SK-N-SH (cell line): Measurements from ENCODE around the gene RAF1. TPM values are rescaled to one million over a fixed set of nuclear protein-coding genes. Genes with fewer than 3 reads are reported as not detected.

Experiments used
- CTCF ChIA-PET: fragments of 300-600, 350-600 bp; formaldehyde crosslinking; extraction: SDS; loops from one replicate; lab custom pipeline; 2021; lab: Yijun Ruan, JAX
- POLR2A ChIA-PET: fragments of 350-600 bp; sonication (Branson Sonifier 250); formaldehyde crosslinking; extraction: SDS; loops from one replicate; lab custom pipeline; 2020; ENCODE audit warnings: antibody characterized with exemption, inconsistent platforms; lab: Yijun Ruan, JAX
- DNase-seq: peaks from one replicate; pipeline ENCODE4 v3.0.0; 2012
- H2AFZ ChIP-seq: fragments of 200-600 bp; sonication (generic); 2 replicates; pipeline ENCODE4 v1.8.1; 2016; ENCODE audit warnings: antibody characterized with exemption, mild to moderate bottlenecking, low read depth
- H3F3A ChIP-seq: fragments of 200-600 bp; sonication (generic); replicated peaks from 2 replicates; pipeline ENCODE3; 2016; ENCODE audit warnings: antibody characterized with exemption, mild to moderate bottlenecking; ENCODE audit not compliant: insufficient read depth
- H3K27ac ChIP-seq, 2 experiments: fragments of 200-500 bp in 1 of 2; fragments of 200-600 bp in 1 of 2; sonication (Bioruptor generic) in 1 of 2; sonication (generic), shearing (Covaris generic) in 1 of 2; 2 replicates each; pipeline versions ENCODE4 v1.5.1 to v1.6.1; 2014 to 2016; ENCODE audit warnings: low read depth in 2 of 2, inconsistent platforms in 1 of 2, low read length in 1 of 2, mild to moderate bottlenecking in 1 of 2, mixed read lengths in 1 of 2
- H3K27me3 ChIP-seq: fragments of 200-600 bp; sonication (generic), shearing (Covaris generic); 2 replicates; pipeline ENCODE4 v1.6.1; 2016; ENCODE audit warnings: mixed run types; ENCODE audit not compliant: insufficient read depth
- H3K36me3 ChIP-seq, 2 experiments: fragments of 200-500 bp in 1 of 2; fragments of 200-600 bp in 1 of 2; sonication (Bioruptor generic) in 1 of 2; sonication (generic) in 1 of 2; replicated peaks in 1 of 2; 2 replicates each; pipeline versions ENCODE3 to v1.5.1; 2014 to 2016; ENCODE audit warnings: low read length in 1 of 2, mild to moderate bottlenecking in 1 of 2; ENCODE audit not compliant: insufficient read depth in 2 of 2, control insufficient read depth in 1 of 2
- H3K4me1 ChIP-seq, 2 experiments: fragments of 200-500 bp in 1 of 2; fragments of 200-600 bp in 1 of 2; sonication (Bioruptor generic) in 1 of 2; sonication (generic), shearing (Covaris generic) in 1 of 2; 2 replicates each; pipeline versions ENCODE4 v1.5.1 to v1.6.1; 2014 to 2016; ENCODE audit warnings: low read depth in 1 of 2, low read length in 1 of 2, mixed run types in 1 of 2; ENCODE audit not compliant: insufficient read depth in 2 of 2, control insufficient read depth in 1 of 2
- H3K4me2 ChIP-seq: fragments of 200-600 bp; sonication (generic), shearing (Covaris generic); 2 replicates; pipeline ENCODE4 v1.6.1; 2017; ENCODE audit warnings: mixed run types
- H3K4me3 ChIP-seq, 2 experiments: fragments of 200-500 bp in 1 of 2; fragments of 200-600 bp in 1 of 2; sonication (Bioruptor generic) in 1 of 2; sonication (generic), shearing (Covaris generic) in 1 of 2; 2 replicates each; pipeline versions ENCODE4 v1.5.1 to v1.8.1; 2014 to 2016; ENCODE audit warnings: low read depth in 2 of 2, inconsistent platforms in 1 of 2, low read length in 1 of 2, mild to moderate bottlenecking in 1 of 2, mixed read lengths in 1 of 2, moderate library complexity in 1 of 2
- H3K79me2 ChIP-seq: fragments of 200-600 bp; sonication (generic); 2 replicates; pipeline ENCODE4 v1.8.1; 2017; ENCODE audit warnings: mild to moderate bottlenecking; ENCODE audit not compliant: insufficient read depth
- H3K9ac ChIP-seq: fragments of 200-600 bp; sonication (generic); 2 replicates; pipeline ENCODE4 v1.6.1; 2017; ENCODE audit warnings: mixed run types
- H3K9me2 ChIP-seq: fragments of 200-600 bp; sonication (generic); 2 replicates; pipeline ENCODE4 v1.6.1; 2017; ENCODE audit warnings: mixed run types
- H3K9me3 ChIP-seq: fragments of 200-600 bp; sonication (generic); 2 replicates; pipeline ENCODE4 v1.6.1; 2017; ENCODE audit warnings: mixed run types, mild to moderate bottlenecking, moderate library complexity
- H4K20me1 ChIP-seq: fragments of 200-600 bp; sonication (generic); 2 replicates; pipeline ENCODE4 v1.6.1; 2017; ENCODE audit warnings: mild to moderate bottlenecking, mixed run types; ENCODE audit not compliant: insufficient read depth
- GABPA ChIP-seq: IDR thresholded peaks from 2 replicates; pipeline ENCODE4 v1.4.0; 2012; ENCODE audit warnings: low read depth, mild to moderate bottlenecking
- IRF3 ChIP-seq: fragments of 150-350 bp; IDR thresholded peaks from 2 replicates; pipeline ENCODE4 v1.6.1; 2016; ENCODE audit warnings: mild to moderate bottlenecking, low read depth, low read length
- NFIC ChIP-seq: IDR thresholded peaks from 2 replicates; pipeline ENCODE4 v1.4.0; 2012; ENCODE audit warnings: borderline replicate concordance
- POLR2AphosphoS5 ChIP-seq: IDR thresholded peaks from 2 replicates; pipeline ENCODE4 v1.6.1; 2012; ENCODE audit warnings: low read depth, low read length
- RXRA ChIP-seq: IDR thresholded peaks from 2 replicates; pipeline ENCODE4 v1.4.0; 2012; ENCODE audit warnings: low read depth, mild to moderate bottlenecking, borderline replicate concordance
- SIN3A ChIP-seq: IDR thresholded peaks from 2 replicates; pipeline ENCODE4 v1.6.1; 2012; ENCODE audit warnings: low read depth, mild to moderate bottlenecking, low read length, moderate library complexity, borderline replicate concordance
- TAF1 ChIP-seq: IDR thresholded peaks from 2 replicates; pipeline ENCODE4 v1.6.1; 2012; ENCODE audit warnings: low read depth, mild to moderate bottlenecking, low read length, moderate library complexity, borderline replicate concordance
- WGBS: methylation state at CpG from one replicate; pipeline ENCODE4 v1.1.6; 2017; ENCODE audit warnings: low lambda C conversion rate; 5-methylcytosine and 5-hydroxymethylcytosine counted together
- polyA plus RNA-seq, 3 experiments: library from polyadenylated mRNA; depleted of rRNA; stranded (reverse); fragments of >200 nt; gene quantifications; 2 replicates each; pipeline ENCODE4 v1.2.3, GENCODE V29; 2012
- TF ChIP-seq, protein P1 (sequence below): fragments of 200-600 bp; sonication (generic); IDR thresholded peaks from 2 replicates; pipeline ENCODE4 v1.6.1; 2017; ENCODE audit warnings: antibody characterized with exemption, mild to moderate bottlenecking, moderate library complexity

Gene RAF1
- polyA plus RNA-seq, 1 of the 3 experiments (the other 2 are of a cell fraction): 58.7 TPM

- H3K79me2 ChIP-seq: peaks cover 4% of the 10 kb centered on the region; the same call in 1 of the 2 replicates
Observed at GRCh38 chr3:12583280-12583679, 80.6 kb downstream of the RAF1 start.

DNA sequence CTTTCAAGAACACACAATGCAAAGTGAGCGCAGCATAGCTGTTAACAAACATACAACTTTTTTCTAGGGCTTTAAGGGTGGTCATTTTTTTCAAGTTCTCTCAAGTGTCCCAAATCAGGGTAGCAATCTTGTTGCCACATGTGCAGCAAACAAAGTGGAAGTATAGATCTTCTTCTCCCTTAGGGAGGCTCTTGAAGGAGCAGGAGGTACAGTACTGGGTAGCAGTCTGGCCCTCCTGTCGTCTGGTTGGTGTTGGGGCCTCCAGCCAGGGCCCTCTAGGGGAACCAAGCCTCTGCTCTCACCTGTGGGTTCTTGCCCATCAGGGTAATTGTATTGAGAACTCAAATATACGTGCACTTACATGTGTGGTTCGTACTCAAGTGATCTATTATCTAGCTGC, 81.2 kb downstream of the RAF1 start:
- no peak overlapping the region for H3K4me2 ChIP-seq
- peaks cover 21% of the 10 kb centered on the region for H3F3A ChIP-seq
- POLR2A ChIA-PET: no interaction called here
- no peak overlapping the region for H2AFZ ChIP-seq
- no peak overlapping the region; a peak in 1 of 4 replicates for H3K27ac ChIP-seq
- no peak for DNase-seq
- peaks cover 6% of the 10 kb centered on the region; the same call in 1 of the 2 replicates for H3K79me2 ChIP-seq
- H3K9me2 ChIP-seq: no peaks in the 10 kb centered on the region
- 93% methylated on average over 4 of the region's 4 CpGs for WGBS
- H3K9me3 ChIP-seq: no peaks in the 10 kb centered on the region
- CTCF ChIA-PET: interaction anchor here (1.5 to 1.9 kb wide), 2 partner anchors 9 to 19 kb away, joined by 4 to 6 read pairs; no protein-coding TSS in a partner anchor
- H3K27me3 ChIP-seq: no peaks in the 10 kb centered on the region
- H4K20me1 ChIP-seq: no peaks in the 10 kb centered on the region
- H3K36me3 ChIP-seq: peaks cover 49 to 68% of the 10 kb centered on the region in 2 experiments
- no peak overlapping the region for H3K9ac ChIP-seq
- no peak overlapping the region for H3K4me3 ChIP-seq
- no peak for TF ChIP-seq POLR2AphosphoS5
- no peak for TF ChIP-seq TAF1
- TF ChIP-seq RXRA: no peak
- TF ChIP-seq, all 33 proteins: peak for 0
- H3K4me1 ChIP-seq: no peaks in the 10 kb centered on the region

More at GRCh38 chr3:12583280-12583679, 80.6 kb downstream of the RAF1 start:
- CTCF ChIA-PET: interaction anchor here (1.1 to 1.9 kb wide), 4 partner anchors 9 to 448 kb away, joined by 3 to 6 read pairs (median 4); no protein-coding TSS in a partner anchor
- TF ChIP-seq GABPA (no peak), SIN3A (no peak), NFIC (no peak), IRF3 (no peak)
- TF ChIP-seq, protein P1, sequence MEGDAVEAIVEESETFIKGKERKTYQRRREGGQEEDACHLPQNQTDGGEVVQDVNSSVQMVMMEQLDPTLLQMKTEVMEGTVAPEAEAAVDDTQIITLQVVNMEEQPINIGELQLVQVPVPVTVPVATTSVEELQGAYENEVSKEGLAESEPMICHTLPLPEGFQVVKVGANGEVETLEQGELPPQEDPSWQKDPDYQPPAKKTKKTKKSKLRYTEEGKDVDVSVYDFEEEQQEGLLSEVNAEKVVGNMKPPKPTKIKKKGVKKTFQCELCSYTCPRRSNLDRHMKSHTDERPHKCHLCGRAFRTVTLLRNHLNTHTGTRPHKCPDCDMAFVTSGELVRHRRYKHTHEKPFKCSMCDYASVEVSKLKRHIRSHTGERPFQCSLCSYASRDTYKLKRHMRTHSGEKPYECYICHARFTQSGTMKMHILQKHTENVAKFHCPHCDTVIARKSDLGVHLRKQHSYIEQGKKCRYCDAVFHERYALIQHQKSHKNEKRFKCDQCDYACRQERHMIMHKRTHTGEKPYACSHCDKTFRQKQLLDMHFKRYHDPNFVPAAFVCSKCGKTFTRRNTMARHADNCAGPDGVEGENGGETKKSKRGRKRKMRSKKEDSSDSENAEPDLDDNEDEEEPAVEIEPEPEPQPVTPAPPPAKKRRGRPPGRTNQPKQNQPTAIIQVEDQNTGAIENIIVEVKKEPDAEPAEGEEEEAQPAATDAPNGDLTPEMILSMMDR: no peak
- DNase-seq: no peak
- H3K27me3 ChIP-seq: no peaks in the 10 kb centered on the region
- H2AFZ ChIP-seq: no peak overlapping the region
- POLR2A ChIA-PET: no interaction called here
- H3K9me3 ChIP-seq: no peaks in the 10 kb centered on the region
- H3K4me1 ChIP-seq: no peaks in the 10 kb centered on the region
- no peak overlapping the region for H3K9ac ChIP-seq
- H3K36me3 ChIP-seq: peaks cover 46 to 70% of the 10 kb centered on the region in 2 experiments
- no peak overlapping the region for H3K4me2 ChIP-seq
- H3F3A ChIP-seq: peaks cover 25% of the 10 kb centered on the region
- H3K27ac ChIP-seq: no peak overlapping the region; a peak in 1 of 4 replicates
- no peaks in the 10 kb centered on the region for H3K9me2 ChIP-seq
- H4K20me1 ChIP-seq: peaks cover 2% of the 10 kb centered on the region; the same call in 1 of the 2 replicates
- H3K4me3 ChIP-seq: no peak overlapping the region
